Natural killer cell (primary cell): ENCODE data around the gene GLP2R. TPM values are rescaled to one million over a fixed set of nuclear protein-coding genes. Genes with fewer than 3 reads are reported as not detected.

Source experiments
- ATAC-seq, 3 donors: fragments of 150-1000 bp in 2 of 3; fragments of 200-7000 bp in 1 of 3; cut with Tn5 transposase; 1 replicate in 1 of 3; 2 replicates in 2 of 3; pipeline ENCODE4 v1.10.0; 2021; ENCODE audit warnings: mild to moderate bottlenecking in 2 of 3, moderate library complexity in 2 of 3
- DNase-seq, 2 donors: peaks; one replicate each; pipeline versions ENCODE4 v3.0.0 to v3.0.0-alpha.2; 2013 to 2021; ENCODE audit warnings: mixed read lengths in 1 of 2
- H3K27ac ChIP-seq: one replicate; pipeline ENCODE4 v1.5.1; 2013; ENCODE audit warnings: mild to moderate bottlenecking, low read length
- H3K27me3 ChIP-seq: one replicate; pipeline ENCODE4 v1.6.1; 2013; ENCODE audit warnings: low read length; ENCODE audit not compliant: control insufficient read depth, insufficient read depth
- H3K36me3 ChIP-seq: one replicate; pipeline ENCODE4 v1.6.1; 2013; ENCODE audit warnings: low read length; ENCODE audit not compliant: control insufficient read depth, insufficient read depth
- H3K4me1 ChIP-seq: one replicate; pipeline ENCODE4 v1.6.1; 2013; ENCODE audit warnings: low read length; ENCODE audit not compliant: control insufficient read depth, insufficient read depth
- H3K4me3 ChIP-seq: one replicate; pipeline ENCODE4 v1.5.1; 2013; ENCODE audit warnings: low read length
- H3K9me3 ChIP-seq: one replicate; pipeline ENCODE4 v1.6.1; 2013; ENCODE audit warnings: low read length; ENCODE audit not compliant: control insufficient read depth, insufficient read depth
- H3K27ac Mint-ChIP-seq, 2 donors: one replicate each; pipeline ENCODE4 v1.8.0; 2022; ENCODE audit warnings: mild to moderate bottlenecking in 2 of 2, mixed read lengths in 2 of 2, moderate library complexity in 1 of 2
- H3K27me3 Mint-ChIP-seq, 2 donors: one replicate each; pipeline ENCODE4 v1.8.0; 2022; ENCODE audit warnings: low read depth in 2 of 2, mixed read lengths in 2 of 2
- H3K36me3 Mint-ChIP-seq: one replicate; pipeline ENCODE4 v1.8.0; 2022; ENCODE audit warnings: mixed read lengths
- H3K4me1 Mint-ChIP-seq, 2 donors: one replicate each; pipeline ENCODE4 v1.8.0; 2022; ENCODE audit warnings: mixed read lengths in 2 of 2
- H3K4me3 Mint-ChIP-seq: one replicate; pipeline ENCODE4 v1.8.0; 2022; ENCODE audit warnings: mild to moderate bottlenecking, moderate library complexity, mixed read lengths
- H3K9me3 Mint-ChIP-seq, 2 donors: one replicate each; pipeline ENCODE4 v1.8.0; 2022; ENCODE audit warnings: mixed read lengths in 2 of 2
- CTCF ChIP-seq: fragments of 200-600 bp; IDR thresholded peaks from one replicate; pipeline ENCODE4 v1.8.0; 2022; ENCODE audit warnings: antibody characterized with exemption
- WGBS: methylation state at CpG from one replicate; pipeline ENCODE4 v1.1.7; 2013; ENCODE audit warnings: missing lambda C conversion rate; ENCODE audit not compliant: insufficient coverage; 5-methylcytosine and 5-hydroxymethylcytosine counted together
- intact Hi-C: fragments of 100-400 bp; cut with micrococcal nuclease; formaldehyde crosslinking; loops from one replicate; pipeline ENCODE4 v1.14.2; 2022
- total RNA-seq, 4 donors: library from RNA; stranded (reverse); fragments of 120-200 nt in 1 of 4; gene quantifications; one replicate each; pipeline versions ENCODE4 v1.2.3 to v1.2.4, GENCODE V29; 2013 to 2022

The GLP2R gene
- total RNA-seq, 3 donors from 2014 or later (not counting 1 experiment from before 2014, with no cell fraction given): not detected

GRCh38 chr17:9837551-9838471 is 12.1 kb downstream of the GLP2R start:
- H3K4me1 ChIP-seq: no peaks in the 10 kb centered on the region
- no peaks in the 10 kb centered on the region for H3K9me3 Mint-ChIP-seq
- no peak for DNase-seq
- WGBS: 83% methylated on average over 11 of the region's 11 CpGs
- no peak overlapping the region for H3K4me3 Mint-ChIP-seq
- H3K27me3 Mint-ChIP-seq: peaks cover 8 to 14% of the 10 kb centered on the region in 2 donors
- H3K27me3 ChIP-seq: no peaks in the 10 kb centered on the region
- intact Hi-C loops: no loop called here
- TF ChIP-seq CTCF: no peak
- no peak overlapping the region for H3K27ac ChIP-seq
- H3K36me3 ChIP-seq: no peaks in the 10 kb centered on the region
- no peaks in the 10 kb centered on the region for H3K9me3 ChIP-seq
- H3K27ac Mint-ChIP-seq: no peak overlapping the region
- no peak for ATAC-seq
- no peaks in the 10 kb centered on the region for H3K36me3 Mint-ChIP-seq
- no peak overlapping the region for H3K4me3 ChIP-seq
- no peaks in the 10 kb centered on the region for H3K4me1 Mint-ChIP-seq

GRCh38 chr17:9839433-9839832 is 13.7 kb downstream of the GLP2R start:
- WGBS: 45% methylated on average over 4 of the region's 4 CpGs
- no peaks in the 10 kb centered on the region for H3K36me3 ChIP-seq
- Mint-ChIP-seq H3K9me3 (no peaks in the 10 kb centered on the region), H3K27me3 (peaks cover 8 to 20% of the 10 kb centered on the region in 2 donors), H3K36me3 (no peaks in the 10 kb centered on the region), H3K4me3 (no peak overlapping the region), H3K4me1 (no peaks in the 10 kb centered on the region), H3K27ac (no peak overlapping the region)
- intact Hi-C loops: no loop called here
- H3K4me3 ChIP-seq: no peak overlapping the region
- no peaks in the 10 kb centered on the region for H3K9me3 ChIP-seq
- H3K27me3 ChIP-seq: no peaks in the 10 kb centered on the region
- DNase-seq (no peak), ATAC-seq (no peak)
- TF ChIP-seq CTCF: no peak
- H3K4me1 ChIP-seq: no peaks in the 10 kb centered on the region
- no peak overlapping the region for H3K27ac ChIP-seq

- H3K36me3 Mint-ChIP-seq: no peaks in the 10 kb centered on the region
- intact Hi-C loops: no loop called here
- Histone ChIP-seq H3K27me3 (no peaks in the 10 kb centered on the region), H3K9me3 (no peaks in the 10 kb centered on the region), H3K4me1 (no peaks in the 10 kb centered on the region), H3K4me3 (no peak overlapping the region), H3K27ac (no peak overlapping the region), H3K36me3 (no peaks in the 10 kb centered on the region)
- H3K9me3 Mint-ChIP-seq: no peaks in the 10 kb centered on the region
- no peak for DNase-seq
- H3K4me3 Mint-ChIP-seq: no peak overlapping the region
- no peaks in the 10 kb centered on the region for H3K4me1 Mint-ChIP-seq
- 78% methylated on average over 14 of the region's 14 CpGs for WGBS
- no peak overlapping the region for H3K27ac Mint-ChIP-seq
- no peak for TF ChIP-seq CTCF
- ATAC-seq: no peak
- peaks cover 8 to 19% of the 10 kb centered on the region in 2 donors for H3K27me3 Mint-ChIP-seq
These were observed 16.5 kb downstream of the GLP2R start for GRCh38 chr17:9842057-9842758.
